Panc1 (cell line): ENCODE data around the gene TMEM51. TPM values are rescaled to one million over a fixed set of nuclear protein-coding genes. Genes with fewer than 3 reads are reported as not detected.

ENCODE experiments used
- ATAC-seq: fragments of 200-7000 bp; cut with Tn5 transposase; 2 replicates; pipeline ENCODE4 v1.9.1; 2020; ENCODE audit warnings: mild to moderate bottlenecking, moderate library complexity
- BruUV-seq: library from RNA; stranded (reverse); fragments of 400-500 nt; replicated peaks from 2 replicates; lab custom pipeline; 2021; lab: Mats Ljungman, UMichigan
- CTCF ChIA-PET: fragments of 300-600 bp; sonication (Branson Sonifier 250); formaldehyde crosslinking; loops from one replicate; lab custom pipeline; 2022; ENCODE audit warnings: antibody characterized with exemption; lab: Charles Lee
- POLR2A ChIA-PET: fragments of 300-600 bp; sonication (Branson Sonifier 250); formaldehyde crosslinking; loops from one replicate; lab custom pipeline; 2022; ENCODE audit warnings: antibody characterized with exemption; lab: Charles Lee
- DNase-seq: peaks from one replicate; pipeline ENCODE4 v3.0.0-alpha.2; 2010; ENCODE audit warnings: low read depth, low spot score
- H3K27ac ChIP-seq: 2 replicates; pipeline ENCODE4 v1.5.1; 2011; ENCODE audit warnings: mild to moderate bottlenecking, low read length, inconsistent platforms
- H3K27me3 ChIP-seq: fragments of 200-500 bp; sonication (Bioruptor generic); 2 replicates; pipeline ENCODE4 v1.6.0; 2014; ENCODE audit warnings: low read length, inconsistent platforms; ENCODE audit not compliant: control insufficient read depth, insufficient read depth
- H3K36me3 ChIP-seq: fragments of 200-500 bp; sonication (Bioruptor generic); 2 replicates; pipeline ENCODE4 v1.5.1; 2014; ENCODE audit warnings: inconsistent platforms, mild to moderate bottlenecking, low read length, moderate library complexity; ENCODE audit not compliant: control insufficient read depth, insufficient read depth
- H3K4me1 ChIP-seq: 2 replicates; pipeline ENCODE4 v1.5.1; 2011; ENCODE audit warnings: inconsistent platforms, mild to moderate bottlenecking, low read length, moderate library complexity; ENCODE audit not compliant: control insufficient read depth, insufficient read depth
- H3K4me3 ChIP-seq, 2 experiments: 2 replicates each; pipeline ENCODE4 v1.5.1; 2011 to 2012; ENCODE audit warnings: low read depth in 2 of 2, low read length in 2 of 2, mild to moderate bottlenecking in 2 of 2, inconsistent platforms in 1 of 2, moderate library complexity in 1 of 2
- H3K9me3 ChIP-seq: fragments of 200-500 bp; sonication (Bioruptor generic); 2 replicates; pipeline ENCODE4 v1.5.1; 2014; ENCODE audit warnings: low read depth, mild to moderate bottlenecking, inconsistent platforms, low read length, moderate library complexity; ENCODE audit not compliant: control insufficient read depth, insufficient read depth
- CTCF ChIP-seq: fragments of 450-650 bp; IDR thresholded peaks from 2 replicates; pipeline ENCODE4 v1.5.1; 2017; ENCODE audit warnings: mild to moderate bottlenecking
- POLR2AphosphoS5 ChIP-seq: IDR thresholded peaks from 2 replicates; pipeline ENCODE4 v1.6.1; 2012; ENCODE audit warnings: mild to moderate bottlenecking, low read depth, low read length, moderate library complexity
- REST ChIP-seq, 2 experiments: IDR thresholded peaks; 2 replicates each; pipeline ENCODE4 v1.6.1; 2011 to 2012; ENCODE audit warnings: low read depth in 2 of 2, control low read depth in 1 of 2, low read length in 1 of 2, mild to moderate bottlenecking in 1 of 2, moderate library complexity in 1 of 2; ENCODE audit not compliant: insufficient read depth in 1 of 2
- SIN3A ChIP-seq: IDR thresholded peaks from 2 replicates; pipeline ENCODE4 v1.6.1; 2012; ENCODE audit warnings: low read depth, mild to moderate bottlenecking, low read length, moderate library complexity, borderline replicate concordance; ENCODE audit not compliant: insufficient read depth
- TCF7L2 ChIP-seq: IDR thresholded peaks from 2 replicates; pipeline ENCODE4 v1.6.1; 2011; ENCODE audit warnings: mild to moderate bottlenecking, low read depth, low read length, inconsistent platforms
- in situ Hi-C: cut with HindIII; loops from 2 replicates; pipeline ENCODE4 v1.10.0; 2016; ENCODE audit warnings: low sequenced_read_pairs, low pct_unique_long_range_greater_than_20kb
- intact Hi-C: fragments of 100-400 bp; cut with micrococcal nuclease; formaldehyde crosslinking; loops from one replicate; pipeline ENCODE4 v1.10.0; 2022; ENCODE audit not compliant: unreplicated experiment
- total RNA-seq: library from RNA; stranded (reverse); gene quantifications from one replicate; pipeline ENCODE4 v1.2.1, GENCODE V29; 2021; ENCODE audit not compliant: unreplicated experiment

The TMEM51 gene
- total RNA-seq, 1 experiment from 2014 or later: 25.8 TPM

- H3K4me3 ChIP-seq: no peak overlapping the region
- no peaks in the 10 kb centered on the region for H3K4me1 ChIP-seq
- no peak overlapping the region for H3K27ac ChIP-seq
- intact Hi-C loops (no loop called here), in situ Hi-C loops (no loop called here)
- ATAC-seq (no peak), DNase-seq (no peak)
- no peaks in the 10 kb centered on the region for H3K36me3 ChIP-seq
- no TSS peak for BruUV-seq
- TF ChIP-seq REST (IDR thresholded peaks at IDR 0.05; ENCODE audit: insufficient read depth in 1 of 2, low read depth in 2 of 2, low read length in 1 of 2) (no peak), SIN3A (no peak), CTCF (no peak), TCF7L2 (no peak), POLR2AphosphoS5 (no peak)
- no peaks in the 10 kb centered on the region for H3K27me3 ChIP-seq
- no peaks in the 10 kb centered on the region for H3K9me3 ChIP-seq
- ChIA-PET CTCF (no interaction called here), POLR2A (no interaction called here)
These were observed 4.6 kb upstream of the TMEM51 start for GRCh38 chr1:15148941-15149340.

- in situ Hi-C loops (no loop called here), intact Hi-C loops (no loop called here)
- ATAC-seq (no peak), DNase-seq (no peak)
- no TSS peak for BruUV-seq
- POLR2A ChIA-PET: no interaction called here
- CTCF ChIA-PET: no interaction called here
- peaks cover 4% of the 10 kb centered on the region for H3K4me1 ChIP-seq
- H3K27ac ChIP-seq: no peak overlapping the region
- H3K9me3 ChIP-seq: no peaks in the 10 kb centered on the region
- no peaks in the 10 kb centered on the region for H3K36me3 ChIP-seq
- no peaks in the 10 kb centered on the region for H3K27me3 ChIP-seq
- TF ChIP-seq CTCF: no peak
- TF ChIP-seq TCF7L2: no peak
- no peak overlapping the region for H3K4me3 ChIP-seq
These were observed 3.2 kb upstream of the TMEM51 start for GRCh38 chr1:15150376-15150775.

- no peak overlapping the region for H3K4me3 ChIP-seq
- TF ChIP-seq TCF7L2 (no peak), REST (IDR thresholded peaks at IDR 0.05; ENCODE audit: insufficient read depth in 1 of 2, low read depth in 2 of 2, low read length in 1 of 2) (no peak), POLR2AphosphoS5 (no peak), SIN3A (no peak), CTCF (no peak)
- POLR2A ChIA-PET: no interaction called here
- intact Hi-C loops (no loop called here), in situ Hi-C loops (no loop called here)
- H3K9me3 ChIP-seq: no peaks in the 10 kb centered on the region
- ATAC-seq: no peak
- H3K36me3 ChIP-seq: no peaks in the 10 kb centered on the region
- CTCF ChIA-PET: interaction anchor here (2.2 kb wide), 1 partner anchor 121 kb away, joined by 10 read pairs; no protein-coding TSS in a partner anchor
- BruUV-seq: no TSS peak
- peaks cover 13% of the 10 kb centered on the region for H3K4me1 ChIP-seq
- no peak for DNase-seq
- no peak overlapping the region for H3K27ac ChIP-seq
- no peaks in the 10 kb centered on the region for H3K27me3 ChIP-seq
These were observed 2.2 kb upstream of the TMEM51 start for GRCh38 chr1:15151377-15151806.
